Tibial nerve (tissue), 4 donors: ENCODE data around the gene PLXNA1. TPM values are rescaled to one million over a fixed set of nuclear protein-coding genes. Genes with fewer than 3 reads are reported as not detected.

Experiments used
- DNase-seq, 2 donors: peaks; one replicate each; pipeline ENCODE4 v3.0.0-alpha.2; 2019; ENCODE audit warnings: low spot score in 2 of 2
- H3K27ac ChIP-seq, 4 donors: fragments of 200-600 bp; sonication (generic) in 3 of 4; one replicate each; pipeline ENCODE4 v1.5.1; 2017 to 2019; ENCODE audit warnings: mild to moderate bottlenecking in 1 of 4
- H3K27me3 ChIP-seq, 2 donors: fragments of 200-600 bp; sonication (generic) in 1 of 2; one replicate each; pipeline versions ENCODE4 v1.5.1 to v1.6.0; 2017 to 2019
- H3K36me3 ChIP-seq, 3 donors: fragments of 200-600 bp; sonication (generic); one replicate each; pipeline ENCODE4 v1.5.1; 2018 to 2019
- H3K4me1 ChIP-seq, 4 donors: fragments of 200-600 bp; sonication (generic) in 3 of 4; one replicate each; pipeline ENCODE4 v1.5.1; 2017 to 2019
- H3K4me3 ChIP-seq, 4 donors: fragments of 200-600 bp; sonication (generic) in 3 of 4; one replicate each; pipeline ENCODE4 v1.5.1; 2017 to 2019; ENCODE audit warnings: mild to moderate bottlenecking in 1 of 4, moderate library complexity in 1 of 4
- H3K9me3 ChIP-seq, 4 donors: fragments of 200-600 bp; sonication (generic) in 3 of 4; one replicate each; pipeline ENCODE4 v1.5.1; 2017 to 2019
- CTCF ChIP-seq, 5 experiments: fragments of 200-600 bp in 3 of 5; fragments of 450-650 bp in 2 of 5; sonication (generic) in 3 of 5; IDR thresholded peaks; one replicate each; pipeline ENCODE4 v1.5.1; 2016 to 2019; ENCODE audit warnings: antibody characterized with exemption in 5 of 5, mild to moderate bottlenecking in 3 of 5, moderate library complexity in 2 of 5
- EP300 ChIP-seq, 2 donors: sonication (generic); formaldehyde crosslinking; IDR thresholded peaks; one replicate each; pipeline ENCODE4 v1.6.1; 2017; ENCODE audit warnings: antibody characterized with exemption in 2 of 2, mild to moderate bottlenecking in 1 of 2
- POLR2A ChIP-seq, 2 donors: fragments of 450-650 bp; IDR thresholded peaks; one replicate each; pipeline ENCODE4 v1.6.1; 2017; ENCODE audit warnings: antibody characterized with exemption in 2 of 2, mild to moderate bottlenecking in 2 of 2, moderate library complexity in 2 of 2
- WGBS, 2 donors: methylation state at CpG; one replicate each; pipeline ENCODE4 v1.1.5; 2018; 5-methylcytosine and 5-hydroxymethylcytosine counted together
- total RNA-seq, 4 donors: library from RNA; depleted of rRNA; stranded (reverse); fragments of >200 nt; gene quantifications; one replicate each; pipeline ENCODE4 v1.1.0, GENCODE V29; 2016

Gene PLXNA1
- total RNA-seq, 4 donors from 2014 or later, result 39.1 to 51.3 (median 39.9) TPM

- no peak for TF ChIP-seq EP300 (IDR thresholded peaks at IDR 0.05)
- no peak for TF ChIP-seq CTCF (IDR thresholded peaks at IDR 0.05)
- no peak for TF ChIP-seq POLR2A (IDR thresholded peaks at IDR 0.05)
- H3K36me3 ChIP-seq, result peaks cover 0 to 99% (median 16%) of the 10 kb centered on the region in 3 donors
- no peak overlapping the region for H3K27ac ChIP-seq
- no peaks in the 10 kb centered on the region for H3K27me3 ChIP-seq
- no peaks in the 10 kb centered on the region for H3K4me1 ChIP-seq
- 73 to 77% methylated on average over 3 to 5 of the region's 5 CpGs for WGBS, 2 donors
- no peaks in the 10 kb centered on the region for H3K9me3 ChIP-seq
- no peak overlapping the region for H3K4me3 ChIP-seq
- DNase-seq, result no peak
Measured at GRCh38 chr3:127026036-127026435, 43.1 kb downstream of the PLXNA1 start.

GRCh38 chr3:127026661-127027060, 43.7 kb downstream of the PLXNA1 start:
- no peak for DNase-seq
- TF ChIP-seq CTCF (IDR thresholded peaks at IDR 0.05) (no peak), EP300 (IDR thresholded peaks at IDR 0.05) (no peak), POLR2A (IDR thresholded peaks at IDR 0.05) (no peak)
- no peak overlapping the region for H3K4me3 ChIP-seq
- H3K27ac ChIP-seq, result no peak overlapping the region
- no peaks in the 10 kb centered on the region for H3K27me3 ChIP-seq
- H3K9me3 ChIP-seq, result no peaks in the 10 kb centered on the region
- H3K4me1 ChIP-seq, result no peaks in the 10 kb centered on the region
- H3K36me3 ChIP-seq, result peaks cover 0 to 99% (median 10%) of the 10 kb centered on the region in 3 donors
- WGBS, 2 donors, result 91% methylated on average over 5 to 7 of the region's 7 CpGs

- H3K36me3 ChIP-seq, result peaks cover 0 to 99% (median 8%) of the 10 kb centered on the region in 3 donors
Measured at GRCh38 chr3:127027061-127027735, 44.3 kb downstream of the PLXNA1 start.

DNA sequence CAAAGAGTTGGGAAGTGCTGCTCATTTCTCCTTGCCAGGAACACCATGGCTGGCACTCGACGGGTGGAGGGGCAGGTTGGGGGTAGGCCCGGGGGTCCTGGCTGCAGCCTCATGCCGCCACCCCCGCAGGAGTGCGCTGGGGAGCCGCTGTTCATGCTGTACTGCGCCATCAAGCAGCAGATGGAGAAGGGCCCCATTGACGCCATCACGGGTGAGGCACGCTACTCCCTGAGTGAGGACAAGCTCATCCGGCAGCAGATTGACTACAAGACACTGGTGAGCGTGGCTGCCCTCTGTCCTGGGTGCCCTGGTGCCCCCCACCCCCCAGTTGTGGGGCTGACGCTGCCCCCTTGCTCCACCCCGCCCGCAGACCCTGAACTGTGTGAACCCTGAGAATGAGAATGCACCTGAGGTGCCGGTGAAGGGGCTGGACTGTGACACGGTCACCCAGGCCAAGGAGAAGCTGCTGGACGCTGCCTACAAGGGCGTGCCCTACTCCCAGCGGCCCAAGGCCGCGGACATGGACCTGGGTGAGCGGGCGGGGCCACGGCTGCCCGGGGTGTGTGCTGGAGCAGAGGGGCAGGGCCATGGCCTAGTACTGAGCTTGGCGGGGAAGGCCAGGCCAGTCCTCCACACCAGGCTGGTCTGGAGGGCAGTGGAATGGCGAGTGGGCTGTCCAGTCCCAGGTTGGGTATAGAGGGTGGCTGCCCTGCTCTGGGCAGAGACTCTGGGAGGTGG, 45.1 kb downstream of the PLXNA1 start:
- no peaks in the 10 kb centered on the region for H3K9me3 ChIP-seq
- H3K27me3 ChIP-seq, result no peaks in the 10 kb centered on the region
- H3K27ac ChIP-seq, result no peak overlapping the region
- no peak for DNase-seq
- H3K4me3 ChIP-seq, result no peak overlapping the region
- no peaks in the 10 kb centered on the region for H3K4me1 ChIP-seq
- TF ChIP-seq POLR2A (IDR thresholded peaks at IDR 0.05) (no peak), CTCF (IDR thresholded peaks at IDR 0.05) (no peak), EP300 (IDR thresholded peaks at IDR 0.05) (no peak)
- peaks cover 0 to 99% (median 8%) of the 10 kb centered on the region in 3 donors for H3K36me3 ChIP-seq
- WGBS, 2 donors, result 88 to 94% methylated on average over 10 to 29 of the region's 29 CpGs

More at GRCh38 chr3:127027061-127027735, 44.3 kb downstream of the PLXNA1 start:
- 96 to 97% methylated on average over 14 to 17 of the region's 21 CpGs for WGBS, 2 donors
- H3K4me3 ChIP-seq, result no peak overlapping the region
- TF ChIP-seq CTCF (IDR thresholded peaks at IDR 0.05) (no peak), POLR2A (IDR thresholded peaks at IDR 0.05) (no peak), EP300 (IDR thresholded peaks at IDR 0.05) (no peak)
- H3K4me1 ChIP-seq, result no peaks in the 10 kb centered on the region
- no peaks in the 10 kb centered on the region for H3K27me3 ChIP-seq
- no peak for DNase-seq
- H3K9me3 ChIP-seq, result no peaks in the 10 kb centered on the region
- H3K27ac ChIP-seq, result no peak overlapping the region
